ENCODE measurements around the gene BRIX1.

DNA sequence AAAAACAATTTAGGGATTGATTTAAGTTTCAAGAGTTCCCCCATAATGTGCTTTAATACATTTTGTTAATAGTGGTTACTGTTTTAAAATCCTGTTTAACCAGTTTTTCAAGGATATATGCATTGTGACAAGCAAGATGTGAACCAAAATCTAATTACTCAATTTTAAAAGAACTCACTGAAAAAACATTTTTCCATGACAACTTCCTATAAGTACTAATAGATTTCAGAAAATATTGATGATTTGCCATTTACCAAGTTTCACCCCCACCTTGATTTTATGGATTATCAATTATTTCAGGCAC is 8.9 kb downstream of the BRIX1 start:
- TF ChIP-seq, protein P1, sequence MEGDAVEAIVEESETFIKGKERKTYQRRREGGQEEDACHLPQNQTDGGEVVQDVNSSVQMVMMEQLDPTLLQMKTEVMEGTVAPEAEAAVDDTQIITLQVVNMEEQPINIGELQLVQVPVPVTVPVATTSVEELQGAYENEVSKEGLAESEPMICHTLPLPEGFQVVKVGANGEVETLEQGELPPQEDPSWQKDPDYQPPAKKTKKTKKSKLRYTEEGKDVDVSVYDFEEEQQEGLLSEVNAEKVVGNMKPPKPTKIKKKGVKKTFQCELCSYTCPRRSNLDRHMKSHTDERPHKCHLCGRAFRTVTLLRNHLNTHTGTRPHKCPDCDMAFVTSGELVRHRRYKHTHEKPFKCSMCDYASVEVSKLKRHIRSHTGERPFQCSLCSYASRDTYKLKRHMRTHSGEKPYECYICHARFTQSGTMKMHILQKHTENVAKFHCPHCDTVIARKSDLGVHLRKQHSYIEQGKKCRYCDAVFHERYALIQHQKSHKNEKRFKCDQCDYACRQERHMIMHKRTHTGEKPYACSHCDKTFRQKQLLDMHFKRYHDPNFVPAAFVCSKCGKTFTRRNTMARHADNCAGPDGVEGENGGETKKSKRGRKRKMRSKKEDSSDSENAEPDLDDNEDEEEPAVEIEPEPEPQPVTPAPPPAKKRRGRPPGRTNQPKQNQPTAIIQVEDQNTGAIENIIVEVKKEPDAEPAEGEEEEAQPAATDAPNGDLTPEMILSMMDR (optimal IDR thresholded peaks at IDR 0.05 in 1 of 3, IDR thresholded peaks at IDR 0.05 in 1 of 3, conservative IDR thresholded peaks at IDR 0.05 in 1 of 3; ENCODE audit: extremely low read depth in 1 of 3, insufficient read depth in 2 of 3, low read length in 3 of 3): no peak
- TF ChIP-seq EZH2 (IDR thresholded peaks at IDR 0.05; ENCODE audit: low read length): no peak

All from keratinocyte (primary cell).